MCF 10A (cell line): ENCODE measurements around the gene ZFP69B. TPM values are rescaled to one million over a fixed set of nuclear protein-coding genes. Genes with fewer than 3 reads are reported as not detected.

ENCODE experiments used
- Bru-seq: library from RNA; stranded (reverse); fragments of 400-500 nt; gene quantifications from one replicate; lab custom pipeline; 2021; lab: Mats Ljungman, UMichigan
- BruChase-seq, 2 experiments: library from RNA; stranded (reverse); fragments of 400-500 nt; gene quantifications; one replicate each; lab custom pipeline; 2021; lab: Mats Ljungman, UMichigan
- BruUV-seq: library from RNA; stranded (reverse); fragments of 400-500 nt; replicated peaks from 2 replicates; lab custom pipeline; 2021; lab: Mats Ljungman, UMichigan
- CTCF ChIA-PET: fragments of 300-600 bp; sonication (Branson Sonifier 250); formaldehyde crosslinking; extraction: SDS; loops from one replicate; lab custom pipeline; 2021; ENCODE audit warnings: antibody characterized with exemption, inconsistent platforms; lab: Yijun Ruan, JAX
- POLR2A ChIA-PET: fragments of 300-600, 350-650 bp; sonication (Branson Sonifier 250); formaldehyde crosslinking; extraction: SDS; loops from one replicate; lab custom pipeline; 2020; ENCODE audit warnings: antibody characterized with exemption, inconsistent platforms; lab: Yijun Ruan, JAX
- DNase-seq: peaks from one replicate; pipeline ENCODE4 v3.0.0-alpha.2; 2018; ENCODE audit not compliant: unreplicated experiment
- H3K27ac Mint-ChIP-seq: one replicate; pipeline ENCODE4 v1.8.0; 2022; ENCODE audit warnings: mild to moderate bottlenecking, low read depth, mixed read lengths; ENCODE audit not compliant: unreplicated experiment
- H3K27me3 Mint-ChIP-seq: one replicate; pipeline ENCODE4 v1.8.0; 2022; ENCODE audit warnings: mixed read lengths; ENCODE audit not compliant: insufficient read depth, unreplicated experiment
- H3K36me3 Mint-ChIP-seq: one replicate; pipeline ENCODE4 v1.8.0; 2022; ENCODE audit warnings: mild to moderate bottlenecking, moderate library complexity, mixed read lengths; ENCODE audit not compliant: insufficient read depth, unreplicated experiment
- H3K4me1 Mint-ChIP-seq: one replicate; pipeline ENCODE4 v1.8.0; 2022; ENCODE audit warnings: mixed read lengths; ENCODE audit not compliant: insufficient read depth, unreplicated experiment
- H3K4me3 Mint-ChIP-seq: one replicate; pipeline ENCODE4 v1.8.0; 2022; ENCODE audit warnings: mild to moderate bottlenecking, moderate library complexity, mixed read lengths; ENCODE audit not compliant: unreplicated experiment
- H3K9me3 Mint-ChIP-seq: one replicate; pipeline ENCODE4 v1.8.0; 2022; ENCODE audit warnings: mixed read lengths; ENCODE audit not compliant: unreplicated experiment
- CTCF ChIP-seq: fragments of 200-600 bp; IDR thresholded peaks from one replicate; pipeline ENCODE4 v1.8.0; 2022; ENCODE audit warnings: antibody characterized with exemption, mild to moderate bottlenecking; ENCODE audit not compliant: unreplicated experiment
- intact Hi-C: fragments of 100-400 bp; cut with micrococcal nuclease; formaldehyde crosslinking; loops from 2 replicates; pipeline ENCODE4 v1.14.1; 2022
- long read RNA-seq: library from polyadenylated mRNA; stranded (forward); transcript quantifications from one replicate; pipeline ENCODE4 v2.0.0, GENCODE V29; 2022
- total RNA-seq: library from RNA; stranded (reverse); gene quantifications from 2 replicates; pipeline ENCODE4 v1.2.3, GENCODE V29; 2022

ZFP69B gene
- total RNA-seq (6.0 and 8.9 TPM in 2 replicates), Bru-seq, nascent RNA (percentile 57 among the genes with signal in this experiment), BruChase-seq, experiment 1, labeled RNA remaining after a 6-hour chase (percentile 69 among the genes with signal in this experiment), BruChase-seq, experiment 2, labeled RNA remaining after a 2-hour chase (percentile 67 among the genes with signal in this experiment)
- long read RNA-seq, partial matches to known transcripts = 3 of 10 reads
- long read RNA-seq, other reads (novel, unspliced or antisense) = 3 of 10 reads

DNA sequence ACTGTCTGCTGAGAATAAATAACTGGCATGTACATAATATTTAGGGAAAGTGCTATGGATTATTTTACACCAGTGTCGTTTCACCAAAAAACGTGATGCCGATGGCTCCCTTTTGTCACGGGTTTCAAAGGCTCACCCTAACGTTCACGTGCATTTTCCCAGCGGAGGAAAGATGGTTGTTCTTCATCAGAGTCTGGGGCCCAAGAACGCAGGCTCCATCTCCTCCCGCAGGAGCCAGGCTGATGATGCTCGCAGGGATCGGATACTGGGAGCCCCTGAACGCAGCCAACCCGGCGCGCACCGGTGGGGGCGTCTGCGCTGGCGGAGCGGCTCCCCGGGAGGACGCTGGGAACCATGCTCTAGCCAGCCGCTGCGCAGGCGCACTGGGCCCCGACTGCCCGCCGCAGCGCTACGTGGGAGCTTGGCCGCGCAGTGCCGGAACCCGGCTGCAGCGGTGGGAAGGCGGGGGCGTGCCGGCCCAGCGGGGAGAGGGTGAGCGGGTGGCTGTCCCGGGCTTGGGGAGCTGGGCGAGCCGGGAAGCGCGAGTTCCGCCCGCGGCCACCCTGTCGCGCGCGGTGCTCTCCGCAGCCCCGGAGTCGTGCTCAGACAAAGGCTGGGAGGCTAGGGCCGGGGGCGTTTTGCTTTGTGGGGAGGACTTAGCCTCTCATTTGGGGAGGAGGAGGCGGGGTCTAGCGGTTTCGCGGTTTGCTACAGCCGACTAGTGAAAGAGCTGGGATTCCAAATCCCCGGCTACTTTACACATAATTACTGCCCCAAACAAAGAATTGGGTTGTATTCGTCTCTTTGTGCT is at the start of gene ZFP69B:
ZFP69B (plus strand) TSS at position 793 of the 811 bp plus-strand sequence. CDS start 486 bp downstream, outside the sequence.
- Mint-ChIP-seq H3K9me3 (peaks cover 15% of the 10 kb centered on the region), H3K27me3 (no peaks in the 10 kb centered on the region), H3K4me1 (peaks cover 12% of the 10 kb centered on the region), H3K4me3 (peak within 1 kb of the TSS; percentile 79), H3K36me3 (peaks cover 15% of the 10 kb centered on the region), H3K27ac (peak within 1 kb of the TSS; percentile 90)
- POLR2A ChIA-PET = interaction anchor here (0.5 to 2.1 kb wide), 22 partner anchors 9 to 411 kb away, joined by 3 to 9 read pairs (median 4); partner anchors contain the start of genes NFYC, SMAP2, ZFP69 and ZNF684
- DNase-seq = peak; percentile 88
- CTCF ChIA-PET = interaction anchor here (0.5 to 0.7 kb wide), 2 partner anchors 7 to 660 kb away, joined by 3 read pairs; no protein-coding TSS in a partner anchor
- intact Hi-C loops = no loop called here
- no peak for TF ChIP-seq CTCF
- no TSS peak for BruUV-seq

GRCh38 chr1:40401473-40402201 is 48.6 kb upstream of the ZFP69B start:
- POLR2A ChIA-PET = no interaction called here

DNA sequence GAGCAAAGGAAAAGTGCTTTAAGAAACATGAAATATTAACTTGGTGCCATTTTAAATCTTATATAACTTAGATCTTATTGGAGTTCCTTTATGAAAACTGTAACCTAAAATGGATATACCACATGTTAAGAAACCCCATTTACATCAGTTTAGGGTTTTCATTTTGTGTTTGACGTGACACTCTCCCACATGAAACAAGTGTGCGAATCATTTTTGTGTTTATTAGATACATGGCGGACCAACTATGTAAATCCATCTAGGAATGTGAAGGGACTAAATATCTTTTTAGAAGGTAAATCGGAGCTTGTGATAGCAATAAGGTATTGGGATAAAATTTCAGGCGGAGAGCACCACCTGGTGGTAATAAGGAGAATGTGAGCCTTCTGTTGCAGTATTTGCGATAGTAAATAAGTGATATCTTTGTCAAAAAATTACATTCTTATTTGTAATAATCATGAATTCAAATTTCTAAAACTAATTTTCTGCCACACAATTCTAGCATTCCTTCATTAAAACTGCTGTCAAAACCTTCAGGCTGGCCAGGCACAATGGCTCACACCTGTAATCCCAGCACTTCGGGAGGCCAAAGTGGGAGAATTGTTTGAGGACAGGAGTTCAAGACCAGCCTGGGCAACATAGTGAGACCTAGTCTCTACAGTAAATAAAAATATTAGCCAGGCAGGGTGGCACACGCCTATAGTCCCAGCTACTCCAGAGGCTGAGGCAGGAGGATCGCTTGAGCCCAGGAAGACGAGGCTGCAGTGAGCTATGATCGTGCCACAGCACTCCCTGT is 45.4 kb upstream of the ZFP69B start:
- ChIA-PET CTCF (interaction anchor here (0.6 to 3.6 kb wide), 25 partner anchors 10 to 328 kb away, joined by 3 to 28 read pairs (median 4); partner anchors contain the start of gene SMAP2), POLR2A (interaction anchor here (0.6 to 1.8 kb wide), 10 partner anchors 15 to 443 kb away, joined by 3 to 9 read pairs (median 3); partner anchors contain the start of gene SMAP2)
- H3K9me3 Mint-ChIP-seq = no peaks in the 10 kb centered on the region
- peak; percentile 70 for DNase-seq
- intact Hi-C loops = loop anchor here (1.0 to 2.0 kb wide), 4 partner anchors 66 to 320 kb away; no protein-coding TSS in a partner anchor
- no peaks in the 10 kb centered on the region for H3K27me3 Mint-ChIP-seq
- H3K27ac Mint-ChIP-seq = no peak overlapping the region
- no peaks in the 10 kb centered on the region for H3K36me3 Mint-ChIP-seq
- no TSS peak for BruUV-seq
- peaks cover 4% of the 10 kb centered on the region for H3K4me1 Mint-ChIP-seq
- peak; percentile 63 for TF ChIP-seq CTCF
- no peak overlapping the region for H3K4me3 Mint-ChIP-seq

More at GRCh38 chr1:40401473-40402201, 48.6 kb upstream of the ZFP69B start:
- no peak overlapping the region for H3K4me3 Mint-ChIP-seq
- H3K4me1 Mint-ChIP-seq = peaks cover 4% of the 10 kb centered on the region
- H3K27me3 Mint-ChIP-seq = no peaks in the 10 kb centered on the region
- no TSS peak for BruUV-seq
- intact Hi-C loops = no loop called here
- TF ChIP-seq CTCF = no peak
- H3K36me3 Mint-ChIP-seq = no peaks in the 10 kb centered on the region
- H3K9me3 Mint-ChIP-seq = no peaks in the 10 kb centered on the region
- no peak overlapping the region for H3K27ac Mint-ChIP-seq
- CTCF ChIA-PET = interaction anchor here (0.8 to 0.9 kb wide), 2 partner anchors 62 to 248 kb away, joined by 4 to 5 read pairs; no protein-coding TSS in a partner anchor
- no peak for DNase-seq
